ENCODE measurements around the gene TXNDC15. TPM values are rescaled to one million over a fixed set of nuclear protein-coding genes. Genes with fewer than 3 reads are reported as not detected.
"Not testable (repeated sequence)": the region's sequence is repeated elsewhere in the genome, so short reads cannot be mapped to it uniquely, and the experiment has no call there.

TXNDC15 gene
- total RNA-seq = 74.9 and 103 TPM in 2 replicates

GRCh38 chr5:134873987-134874830 lies at the start of gene TXNDC15:
Gene TXNDC15, plus strand, starts transcription at chr5:134874371. Its CDS starts 57 bp downstream, at chr5:134874428.
- DNase-seq (ENCODE audit: low read depth, low spot score) = peak; percentile 61

GRCh38 chr5:134824681-134825080 lies 49.5 kb upstream of the TXNDC15 start:
- DNase-seq (ENCODE audit: low read depth, low spot score) = no peak

DNA sequence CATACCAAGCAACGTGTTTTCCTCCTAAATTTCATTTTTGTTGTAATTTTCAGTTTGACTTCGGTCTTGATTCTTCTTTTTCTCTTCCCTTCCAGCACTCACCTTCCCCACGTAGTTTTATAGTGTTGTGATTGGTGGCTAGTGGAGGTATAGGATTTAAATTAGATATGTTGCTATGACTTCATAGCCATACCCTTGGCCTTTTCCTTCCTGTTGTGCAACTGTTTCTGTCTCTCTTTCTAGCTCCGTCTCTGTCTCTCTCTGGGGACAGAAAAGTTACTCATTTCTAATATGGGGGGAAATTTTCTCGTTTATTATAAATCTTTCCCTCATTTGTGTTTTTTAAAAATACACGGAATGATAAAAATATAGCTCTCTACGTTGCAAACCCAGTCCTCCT lies 49.0 kb upstream of the TXNDC15 start:
- no peak for DNase-seq (ENCODE audit: low read depth, low spot score)

- no peak for DNase-seq (ENCODE audit: low read depth, low spot score)
These were observed 40.7 kb upstream of the TXNDC15 start for GRCh38 chr5:134833340-134834032.

DNA sequence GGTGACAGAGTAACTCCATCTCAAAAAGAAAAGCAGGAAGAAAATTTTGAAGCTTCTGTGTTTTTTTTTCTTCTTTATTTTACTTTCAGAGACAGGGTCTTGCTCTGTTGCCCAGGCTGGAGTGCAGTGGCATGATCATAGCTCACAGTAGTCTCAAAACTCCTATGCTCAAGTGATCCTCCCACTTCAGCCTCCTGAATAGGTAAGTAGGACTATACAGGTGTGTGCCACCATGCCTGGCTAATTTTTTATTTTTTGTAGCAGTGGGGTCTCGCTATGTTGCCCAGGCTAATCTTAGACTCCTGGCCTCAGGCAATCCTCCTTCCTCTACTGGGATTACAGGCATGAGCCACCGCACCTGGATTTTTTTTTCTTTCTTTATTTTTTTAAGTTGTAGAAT lies 38.5 kb upstream of the TXNDC15 start:
- no peak for DNase-seq (ENCODE audit: low read depth, low spot score)

- no peak for DNase-seq (ENCODE audit: low read depth, low spot score)
These were observed 36.5 kb upstream of the TXNDC15 start for GRCh38 chr5:134837530-134838181.

DNA sequence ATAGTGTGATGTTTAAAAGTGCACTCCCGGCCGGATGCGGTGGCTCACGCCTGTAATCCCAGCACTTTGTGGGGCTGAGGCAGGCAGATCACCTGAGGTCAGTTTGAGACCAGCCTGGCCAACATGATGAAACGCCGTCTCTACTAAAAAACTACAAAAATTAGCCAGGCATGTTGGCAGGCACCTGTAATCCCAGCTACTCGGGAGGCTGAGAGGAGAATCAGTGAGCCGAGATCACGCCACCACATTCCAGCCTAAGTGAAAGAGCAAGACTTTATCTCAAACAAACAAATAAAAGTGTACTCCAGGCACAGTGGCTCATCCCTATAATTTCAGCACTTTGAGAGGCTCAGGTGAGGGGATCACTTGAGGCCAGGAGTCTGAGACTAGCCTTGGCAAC lies 35.8 kb upstream of the TXNDC15 start:
- DNase-seq (ENCODE audit: low read depth, low spot score) = not testable (repeated sequence)

GRCh38 chr5:134840811-134841210 lies 33.4 kb upstream of the TXNDC15 start:
- DNase-seq (ENCODE audit: low read depth, low spot score) = no peak

DNA sequence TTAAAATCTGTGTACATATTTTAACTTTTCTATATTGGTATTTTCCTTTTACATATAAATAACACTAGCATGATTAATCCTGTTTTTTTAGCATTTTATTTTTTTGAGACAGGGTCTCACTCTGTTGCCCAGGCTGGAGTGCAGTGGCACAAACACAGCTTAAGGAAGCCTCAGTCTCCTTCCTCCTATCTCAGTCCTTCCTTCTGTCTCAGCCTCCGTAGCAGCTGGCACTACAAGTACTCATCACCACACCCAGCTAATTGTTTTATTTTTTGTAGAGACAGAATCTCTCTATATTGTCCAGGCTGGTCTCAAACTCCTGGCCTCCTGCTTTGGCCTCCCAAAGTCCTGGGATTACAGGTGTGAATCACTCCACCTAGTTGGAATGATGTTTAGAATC lies 29.9 kb upstream of the TXNDC15 start:
- no peak for DNase-seq (ENCODE audit: low read depth, low spot score)

- DNase-seq (ENCODE audit: low read depth, low spot score) = peak; percentile 51
These were observed 28.8 kb upstream of the TXNDC15 start for GRCh38 chr5:134845335-134845851.

DNA sequence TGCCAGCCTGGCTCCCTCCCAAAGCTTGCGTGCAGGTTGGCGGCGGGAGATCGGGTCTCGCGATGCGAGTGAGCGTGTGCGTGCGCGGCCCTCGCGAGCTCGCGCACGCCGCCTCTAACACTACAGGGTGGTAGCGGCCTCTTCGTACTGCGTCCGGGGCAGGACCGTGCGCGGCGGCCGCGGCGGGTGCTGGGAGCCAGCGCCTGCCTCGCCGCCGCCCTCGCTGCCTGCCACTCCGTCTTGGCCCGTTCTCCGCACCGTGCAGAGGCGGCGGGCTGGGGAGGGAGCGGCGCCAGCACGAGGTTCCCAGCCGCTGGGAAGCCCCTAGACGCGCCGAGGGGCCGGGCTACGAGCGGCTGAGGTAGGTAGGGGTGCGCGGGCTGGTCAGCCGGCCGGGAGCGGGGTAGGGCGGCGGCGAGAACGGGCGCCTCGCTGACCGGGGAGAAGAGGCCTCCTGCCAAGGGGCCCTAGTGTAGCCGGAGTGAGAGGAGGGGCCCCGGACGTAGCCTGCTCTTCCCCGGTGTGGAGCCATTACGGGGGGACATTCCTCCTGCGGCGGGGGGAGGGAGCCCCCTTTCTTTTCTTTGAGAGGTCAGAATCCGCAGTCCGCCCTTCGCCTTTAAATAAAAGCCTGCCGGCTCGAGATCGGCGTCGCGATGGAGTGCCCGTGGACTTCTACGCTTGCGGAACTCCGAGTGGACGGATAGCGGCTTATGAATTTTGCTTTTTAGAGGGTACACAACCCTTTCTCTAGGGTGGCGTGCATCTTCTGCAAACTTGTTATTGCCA lies 28.1 kb upstream of the TXNDC15 start, which contains the start of gene C5orf24:
Gene C5orf24 (plus strand): TSS at position 117 of the 789 bp plus-strand sequence. CDS start 8,933 bp downstream, outside the sequence.
- DNase-seq (ENCODE audit: low read depth, low spot score) = peak; percentile 79

- no peak for DNase-seq (ENCODE audit: low read depth, low spot score)
These were observed 27.6 kb upstream of the TXNDC15 start for GRCh38 chr5:134846641-134846960.

DNA sequence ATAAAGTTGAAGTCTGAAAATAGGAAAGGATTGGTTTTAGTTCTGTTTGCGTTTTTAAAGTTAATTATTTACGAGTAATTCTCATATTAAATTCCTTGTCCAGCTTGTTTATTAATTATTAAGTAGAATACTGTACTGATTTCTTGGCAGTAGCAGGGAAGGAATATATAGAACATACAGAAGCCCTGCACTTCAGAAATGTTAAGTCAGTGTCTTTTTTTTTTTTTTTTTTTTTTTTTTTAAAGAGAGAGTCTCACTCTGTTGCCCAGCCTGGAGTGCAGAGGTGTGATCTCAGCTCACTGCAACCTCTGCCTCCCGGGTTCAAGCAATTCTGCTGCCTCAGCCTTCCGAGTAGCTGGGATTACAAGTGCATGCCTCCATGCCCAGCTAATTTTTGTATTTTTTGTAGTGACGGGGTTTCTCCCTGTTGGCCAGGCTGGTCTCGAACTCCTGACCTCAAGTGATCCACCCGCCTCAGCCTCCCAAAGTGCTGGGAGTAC lies 24.7 kb upstream of the TXNDC15 start:
- not testable (repeated sequence) for DNase-seq (ENCODE audit: low read depth, low spot score)

GRCh38 chr5:134851307-134851923 lies 22.8 kb upstream of the TXNDC15 start:
- no peak for DNase-seq (ENCODE audit: low read depth, low spot score)

DNA sequence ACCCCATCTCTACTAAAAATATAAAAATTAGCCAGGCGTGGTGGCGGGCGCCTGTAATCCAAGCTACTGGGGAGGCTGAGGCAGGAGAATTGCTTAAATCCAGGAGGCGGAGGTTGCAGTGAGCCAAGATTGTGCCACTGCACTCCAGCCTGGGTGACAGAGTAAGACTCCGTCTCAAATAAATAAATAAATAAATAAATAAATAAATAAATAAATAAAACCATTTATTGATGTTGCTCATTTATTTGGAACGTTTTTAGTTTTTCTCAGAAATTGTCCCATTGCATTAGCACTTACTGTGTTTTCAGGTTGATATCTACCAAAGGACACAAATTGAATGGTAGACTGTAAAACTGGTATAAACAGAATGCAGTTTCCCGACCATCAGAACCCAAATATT lies 17.7 kb upstream of the TXNDC15 start:
- not testable (repeated sequence) for DNase-seq (ENCODE audit: low read depth, low spot score)

- DNase-seq (ENCODE audit: low read depth, low spot score) = no peak
These were observed 16.8 kb upstream of the TXNDC15 start for GRCh38 chr5:134857401-134857800.

- no peak for DNase-seq (ENCODE audit: low read depth, low spot score)
These were observed 9.5 kb upstream of the TXNDC15 start for GRCh38 chr5:134864707-134865106.

DNA sequence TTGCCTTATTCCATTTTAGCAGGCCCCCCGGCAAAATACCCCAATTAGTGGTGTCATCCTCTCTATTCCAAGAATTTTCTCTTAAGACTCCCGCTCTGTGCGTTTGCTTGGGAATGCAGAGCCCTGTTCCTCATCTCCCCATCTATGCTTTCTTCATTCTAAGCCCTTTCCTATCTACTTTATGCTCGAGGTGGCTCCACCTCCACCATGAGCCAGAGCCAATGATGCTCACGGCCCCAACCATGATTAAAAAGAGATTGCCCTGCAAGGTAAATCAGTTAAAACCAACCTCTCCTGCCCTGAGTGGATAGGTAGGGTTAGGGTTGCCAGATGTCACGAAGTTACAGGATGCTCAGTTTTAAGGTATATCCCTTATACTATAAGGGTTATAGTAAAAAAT lies 677 bp upstream of the TXNDC15 start:
- no peak for DNase-seq (ENCODE audit: low read depth, low spot score)

DNA sequence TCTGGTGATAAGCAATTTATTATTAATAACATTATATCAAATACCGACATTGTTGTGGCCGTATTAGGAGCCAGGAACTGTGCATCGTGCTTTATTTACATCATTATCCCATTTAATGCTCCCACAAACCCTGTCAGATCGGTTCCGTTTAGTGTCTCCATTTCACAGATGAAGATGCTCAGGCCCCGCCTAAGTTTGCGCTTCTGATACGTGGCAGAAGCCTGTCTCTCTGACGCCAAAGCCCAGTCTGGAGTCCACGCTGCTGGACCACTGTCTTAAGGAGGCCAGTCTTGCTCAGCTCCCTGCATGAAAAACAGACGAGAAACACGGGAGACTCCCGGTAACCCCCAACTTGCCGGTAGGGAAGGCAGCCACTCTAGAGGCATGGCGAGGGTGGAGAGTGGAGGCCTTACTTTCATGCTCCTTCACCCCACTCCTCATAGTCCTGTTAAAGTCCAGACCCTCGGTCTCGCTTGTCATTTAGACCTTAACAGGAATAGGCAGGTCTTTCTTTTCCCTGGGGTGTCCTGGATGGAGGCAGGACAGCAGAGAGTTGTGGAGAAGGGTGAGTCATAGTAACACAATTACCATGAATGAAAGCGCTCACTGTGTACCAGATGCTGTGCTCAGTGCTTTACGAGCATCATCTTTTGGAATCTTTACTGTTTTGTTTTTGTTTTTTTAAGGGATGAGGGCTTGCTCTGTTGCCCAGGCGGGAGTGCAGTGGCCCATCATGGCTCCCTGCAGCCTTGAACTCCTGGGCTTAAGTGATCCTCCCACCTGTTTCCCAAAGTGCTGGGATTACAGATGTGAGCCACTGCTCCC lies 872 bp downstream of the TXNDC15 start:
- peak; percentile 32 for DNase-seq (ENCODE audit: low read depth, low spot score)

DNA sequence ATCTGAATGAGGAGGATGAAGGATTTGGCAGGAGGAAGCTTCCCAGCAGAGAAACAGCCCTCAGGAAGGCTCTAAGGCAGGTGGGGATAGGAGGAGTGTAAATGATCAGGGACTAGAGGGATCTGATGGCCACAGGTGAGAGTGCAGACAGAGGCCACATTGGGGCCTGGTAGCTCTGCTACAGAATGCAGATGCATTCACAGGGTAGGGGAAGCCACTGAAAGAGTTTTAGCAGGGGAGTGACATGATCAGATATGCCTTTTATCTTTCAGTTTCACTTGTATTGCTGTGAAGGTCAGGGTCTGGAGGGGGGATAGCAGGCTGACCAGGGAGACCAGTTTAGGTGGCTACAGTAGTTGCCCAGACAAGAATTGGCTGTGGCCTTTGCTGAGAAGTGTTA lies 3.0 kb downstream of the TXNDC15 start:
- no peak for DNase-seq (ENCODE audit: low read depth, low spot score)
